Mammary epithelial cell (primary cell): Measurements from ENCODE around the gene ZNF548.

ENCODE experiments used
- CTCF ChIP-seq, 2 donors: IDR thresholded peaks in 1 of 2; conservative IDR thresholded peaks in 1 of 2; 2 replicates each; pipeline ENCODE4 v1.5.1; 2011 to 2012; ENCODE audit warnings: inconsistent platforms in 2 of 2, low read length in 2 of 2, mild to moderate bottlenecking in 2 of 2, control low read depth in 1 of 2, low read depth in 1 of 2; ENCODE audit not compliant: insufficient read depth in 1 of 2; ENCODE audit errors: extremely low read depth in 1 of 2
- EZH2 ChIP-seq: IDR thresholded peaks from 2 replicates; pipeline ENCODE4 v1.6.1; 2012; ENCODE audit warnings: low read length, inconsistent platforms, borderline replicate concordance

GRCh38 chr19:57362419-57362818 lies 27.2 kb upstream of the ZNF548 start:
- TF ChIP-seq CTCF (conservative IDR thresholded peaks at IDR 0.05 in 1 of 2, IDR thresholded peaks at IDR 0.05 in 1 of 2; ENCODE audit: extremely low read depth in 1 of 2, insufficient read depth in 1 of 2, low read depth in 1 of 2, low read length in 2 of 2) (no peak), EZH2 (no peak)
